ENCODE data around the gene BPIFB2.

DNA sequence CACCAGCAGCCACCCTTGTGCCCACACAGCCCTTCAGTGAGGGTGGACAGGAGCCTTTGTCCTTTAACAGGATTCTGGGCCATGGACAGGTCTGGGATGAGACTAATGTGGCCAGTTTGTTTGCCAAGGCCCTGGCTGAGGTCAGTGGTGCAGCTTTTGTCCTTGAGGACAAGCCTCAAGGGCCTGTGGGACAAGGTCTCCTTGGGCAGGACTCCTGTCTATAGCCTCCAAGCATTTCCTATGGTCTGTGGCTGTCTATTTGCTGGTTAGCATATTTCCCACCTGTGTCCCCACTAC is 47.3 kb upstream of the BPIFB2 start:
- TF ChIP-seq POLR2A (IDR thresholded peaks at IDR 0.05) = no peak
- TF ChIP-seq, protein P1, sequence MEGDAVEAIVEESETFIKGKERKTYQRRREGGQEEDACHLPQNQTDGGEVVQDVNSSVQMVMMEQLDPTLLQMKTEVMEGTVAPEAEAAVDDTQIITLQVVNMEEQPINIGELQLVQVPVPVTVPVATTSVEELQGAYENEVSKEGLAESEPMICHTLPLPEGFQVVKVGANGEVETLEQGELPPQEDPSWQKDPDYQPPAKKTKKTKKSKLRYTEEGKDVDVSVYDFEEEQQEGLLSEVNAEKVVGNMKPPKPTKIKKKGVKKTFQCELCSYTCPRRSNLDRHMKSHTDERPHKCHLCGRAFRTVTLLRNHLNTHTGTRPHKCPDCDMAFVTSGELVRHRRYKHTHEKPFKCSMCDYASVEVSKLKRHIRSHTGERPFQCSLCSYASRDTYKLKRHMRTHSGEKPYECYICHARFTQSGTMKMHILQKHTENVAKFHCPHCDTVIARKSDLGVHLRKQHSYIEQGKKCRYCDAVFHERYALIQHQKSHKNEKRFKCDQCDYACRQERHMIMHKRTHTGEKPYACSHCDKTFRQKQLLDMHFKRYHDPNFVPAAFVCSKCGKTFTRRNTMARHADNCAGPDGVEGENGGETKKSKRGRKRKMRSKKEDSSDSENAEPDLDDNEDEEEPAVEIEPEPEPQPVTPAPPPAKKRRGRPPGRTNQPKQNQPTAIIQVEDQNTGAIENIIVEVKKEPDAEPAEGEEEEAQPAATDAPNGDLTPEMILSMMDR (IDR thresholded peaks at IDR 0.05) = no peak

Data from thyroid gland (tissue), 4 donors.